Thoracic aorta (tissue), 2 donors: ENCODE results near the gene CTNNA3. TPM values are rescaled to one million over a fixed set of nuclear protein-coding genes. Genes with fewer than 3 reads are reported as not detected.

Source experiments
- ATAC-seq: fragments of 150-250 bp; one replicate; pipeline ENCODE4 v1.8.0; 2017; ENCODE audit warnings: low read depth; ENCODE audit not compliant: insufficient number of reproducible peaks, low FRiP score
- DNase-seq: peaks from one replicate; pipeline ENCODE4 v3.0.0-alpha.2; 2020; ENCODE audit warnings: low spot score
- H3K27ac ChIP-seq, 2 donors: fragments of 200-600 bp; sonication (generic); 1 replicate in 1 of 2; 2 replicates in 1 of 2; pipeline ENCODE4 v1.5.1; 2016; ENCODE audit warnings: mild to moderate bottlenecking in 2 of 2, moderate library complexity in 2 of 2
- H3K27me3 ChIP-seq: fragments of 200-600 bp; sonication (generic); replicated peaks from 2 replicates; pipeline ENCODE4 v1.6.0; 2016; ENCODE audit warnings: mild to moderate bottlenecking; ENCODE audit not compliant: insufficient read depth
- H3K36me3 ChIP-seq: fragments of 200-600 bp; sonication (generic); one replicate; pipeline ENCODE4 v1.5.1; 2016
- H3K4me1 ChIP-seq, 2 donors: fragments of 200-600 bp; sonication (generic); 1 replicate in 1 of 2; 2 replicates in 1 of 2; pipeline versions ENCODE4 v1.5.1 to v1.6.0; 2016; ENCODE audit warnings: low read depth in 2 of 2, mild to moderate bottlenecking in 1 of 2; ENCODE audit not compliant: control insufficient read depth in 1 of 2
- H3K4me3 ChIP-seq: fragments of 200-600 bp; sonication (generic); 2 replicates; pipeline ENCODE4 v1.5.1; 2016; ENCODE audit warnings: mild to moderate bottlenecking
- H3K9me3 ChIP-seq: fragments of 200-600 bp; sonication (generic); 2 replicates; pipeline ENCODE4 v1.5.1; 2016
- CTCF ChIP-seq: fragments of 200-600 bp; sonication (generic); IDR thresholded peaks from one replicate; pipeline ENCODE4 v1.5.1; 2019; ENCODE audit warnings: antibody characterized with exemption
- total RNA-seq, 2 donors: library from RNA; depleted of rRNA; stranded (reverse); fragments of >200 nt; gene quantifications; one replicate each; pipeline versions ENCODE4 v1.1.0 to v1.2.3, GENCODE V29; 2016

CTNNA3 gene
- total RNA-seq, 2 donors from 2014 or later, result 0.95 to 1.2 TPM

- Histone ChIP-seq H3K36me3 (no peaks in the 10 kb centered on the region), H3K27ac (no peak overlapping the region)
Observed at GRCh38 chr10:66183028-66183427, 1513.0 kb downstream of the CTNNA3 start.

GRCh38 chr10:66180581-66181318 lies 1515.2 kb downstream of the CTNNA3 start:
- peak; percentile 50 for ATAC-seq
- H3K4me1 ChIP-seq, result peaks cover 0 to 6% of the 10 kb centered on the region in 2 donors
- no peaks in the 10 kb centered on the region for H3K9me3 ChIP-seq
- peak; percentile 53 for TF ChIP-seq CTCF
- H3K4me3 ChIP-seq, result peak overlapping the region; percentile 17
- no peak overlapping the region for H3K27ac ChIP-seq
- DNase-seq, result no peak
- no peaks in the 10 kb centered on the region for H3K36me3 ChIP-seq
- no peaks in the 10 kb centered on the region for H3K27me3 ChIP-seq

More at GRCh38 chr10:66183028-66183427, 1513.0 kb downstream of the CTNNA3 start:
- H3K4me1 ChIP-seq, result peaks cover 0 to 6% of the 10 kb centered on the region in 2 donors
- no peaks in the 10 kb centered on the region for H3K9me3 ChIP-seq
- ATAC-seq, result no peak
- no peak for TF ChIP-seq CTCF
- DNase-seq, result no peak
- H3K4me3 ChIP-seq, result no peak overlapping the region
- no peaks in the 10 kb centered on the region for H3K27me3 ChIP-seq

GRCh38 chr10:66180021-66180420 lies 1516.0 kb downstream of the CTNNA3 start:
- Histone ChIP-seq H3K4me1 (peaks cover 0 to 6% of the 10 kb centered on the region in 2 donors), H3K27me3 (no peaks in the 10 kb centered on the region), H3K4me3 (no peak overlapping the region), H3K36me3 (no peaks in the 10 kb centered on the region), H3K9me3 (no peaks in the 10 kb centered on the region), H3K27ac (no peak overlapping the region)
- no peak for TF ChIP-seq CTCF
- ATAC-seq (no peak), DNase-seq (no peak)

- ATAC-seq, result no peak
- TF ChIP-seq CTCF, result no peak
Observed at GRCh38 chr10:66176772-66177171, 1519.2 kb downstream of the CTNNA3 start.

GRCh38 chr10:66167816-66168215 lies 1528.2 kb downstream of the CTNNA3 start:
- no peaks in the 10 kb centered on the region for H3K36me3 ChIP-seq
- no peaks in the 10 kb centered on the region for H3K9me3 ChIP-seq
- DNase-seq (no peak), ATAC-seq (no peak)
- no peak overlapping the region for H3K27ac ChIP-seq
- no peak for TF ChIP-seq CTCF
- no peak overlapping the region for H3K4me3 ChIP-seq
- no peaks in the 10 kb centered on the region for H3K4me1 ChIP-seq
- H3K27me3 ChIP-seq, result no peaks in the 10 kb centered on the region

More at GRCh38 chr10:66176772-66177171, 1519.2 kb downstream of the CTNNA3 start:
- H3K4me3 ChIP-seq, result no peak overlapping the region
- peaks cover 0 to 6% of the 10 kb centered on the region in 2 donors for H3K4me1 ChIP-seq
- H3K27ac ChIP-seq, result no peak overlapping the region
- no peaks in the 10 kb centered on the region for H3K9me3 ChIP-seq
- no peak for DNase-seq
- H3K36me3 ChIP-seq, result no peaks in the 10 kb centered on the region
- no peaks in the 10 kb centered on the region for H3K27me3 ChIP-seq
